Endothelial cell (in vitro differentiated cells): ENCODE measurements around the gene PTPA. TPM values are rescaled to one million over a fixed set of nuclear protein-coding genes. Genes with fewer than 3 reads are reported as not detected.
A peak's percentile ranks its signal among the peaks of the same experiment; 100 is the strongest.

Experiments
- DNase-seq: peaks from one replicate; pipeline ENCODE4 v3.0.0; 2021; ENCODE audit warnings: low spot score
- H3K27ac Mint-ChIP-seq: one replicate; pipeline ENCODE4 v1.8.0; 2021; ENCODE audit warnings: mixed read lengths, inconsistent platforms; ENCODE audit not compliant: unreplicated experiment
- H3K27me3 Mint-ChIP-seq: one replicate; pipeline ENCODE4 v1.8.0; 2021; ENCODE audit warnings: mild to moderate bottlenecking, moderate library complexity, mixed read lengths, inconsistent platforms; ENCODE audit not compliant: unreplicated experiment
- H3K36me3 Mint-ChIP-seq: one replicate; pipeline ENCODE4 v1.8.0; 2021; ENCODE audit warnings: mild to moderate bottlenecking, low read depth, mixed read lengths, inconsistent platforms; ENCODE audit not compliant: unreplicated experiment
- H3K4me1 Mint-ChIP-seq: one replicate; pipeline ENCODE4 v1.8.0; 2021; ENCODE audit warnings: mild to moderate bottlenecking, mixed read lengths, inconsistent platforms; ENCODE audit not compliant: unreplicated experiment
- H3K4me3 Mint-ChIP-seq: one replicate; pipeline ENCODE4 v1.8.0; 2021; ENCODE audit warnings: mild to moderate bottlenecking, mixed read lengths, inconsistent platforms; ENCODE audit not compliant: unreplicated experiment
- H3K9me3 Mint-ChIP-seq: one replicate; pipeline ENCODE4 v1.8.0; 2021; ENCODE audit warnings: mixed read lengths, inconsistent platforms; ENCODE audit not compliant: unreplicated experiment
- CTCF ChIP-seq: fragments of 200-600 bp; sonication (generic); IDR thresholded peaks from one replicate; pipeline ENCODE4 v1.5.0; 2021; ENCODE audit warnings: antibody characterized with exemption; ENCODE audit not compliant: unreplicated experiment
- total RNA-seq: library from RNA; stranded (reverse); fragmentation: NEBNext Ultra II Directional; extraction: Animal tissue kit (Norgen Biotek cat#: 25700); gene quantifications from one replicate; pipeline ENCODE4 v1.2.1, GENCODE V29; 2021; ENCODE audit not compliant: unreplicated experiment

PTPA gene
- total RNA-seq, 1 donor from 2014 or later = 120 TPM

- no peak for DNase-seq
- H3K36me3 Mint-ChIP-seq = peaks cover 3% of the 10 kb centered on the region
- no peak overlapping the region for H3K27ac Mint-ChIP-seq
- H3K4me1 Mint-ChIP-seq = no peaks in the 10 kb centered on the region
- no peak for TF ChIP-seq CTCF
- no peak overlapping the region for H3K4me3 Mint-ChIP-seq
- H3K27me3 Mint-ChIP-seq = peaks cover 5% of the 10 kb centered on the region
- H3K9me3 Mint-ChIP-seq = no peaks in the 10 kb centered on the region
These were observed 10.6 kb upstream of the PTPA start for GRCh38 chr9:129100383-129101169.

GRCh38 chr9:129101279-129101678 is 9.9 kb upstream of the PTPA start:
- Mint-ChIP-seq H3K4me1 (no peaks in the 10 kb centered on the region), H3K4me3 (no peak overlapping the region), H3K9me3 (no peaks in the 10 kb centered on the region)

GRCh38 chr9:129102095-129102525 is 9.1 kb upstream of the PTPA start:
- Mint-ChIP-seq H3K4me3 (no peak overlapping the region), H3K27me3 (peaks cover 5% of the 10 kb centered on the region), H3K4me1 (no peaks in the 10 kb centered on the region), H3K36me3 (peaks cover 3% of the 10 kb centered on the region), H3K27ac (no peak overlapping the region), H3K9me3 (no peaks in the 10 kb centered on the region)
- DNase-seq = no peak
- no peak for TF ChIP-seq CTCF

More at GRCh38 chr9:129101279-129101678, 9.9 kb upstream of the PTPA start:
- TF ChIP-seq CTCF = no peak
- Mint-ChIP-seq H3K27ac (no peak overlapping the region), H3K27me3 (peaks cover 5% of the 10 kb centered on the region), H3K36me3 (peaks cover 3% of the 10 kb centered on the region)
- no peak for DNase-seq

- peak; percentile 39 for TF ChIP-seq CTCF
- Mint-ChIP-seq H3K36me3 (peaks cover 3% of the 10 kb centered on the region), H3K27ac (no peak overlapping the region), H3K4me1 (no peaks in the 10 kb centered on the region), H3K4me3 (no peak overlapping the region), H3K9me3 (no peaks in the 10 kb centered on the region), H3K27me3 (peaks cover 5% of the 10 kb centered on the region)
- peak; percentile 63 for DNase-seq
These were observed 8.2 kb upstream of the PTPA start for GRCh38 chr9:129102791-129103594.

GRCh38 chr9:129103595-129103965 is 7.6 kb upstream of the PTPA start:
- peaks cover under 1% of the 10 kb centered on the region for H3K4me1 Mint-ChIP-seq

More at GRCh38 chr9:129103595-129103965, 7.6 kb upstream of the PTPA start:
- no peak for TF ChIP-seq CTCF
- H3K9me3 Mint-ChIP-seq = no peaks in the 10 kb centered on the region
- H3K27ac Mint-ChIP-seq = no peak overlapping the region
- H3K27me3 Mint-ChIP-seq = peaks cover 6% of the 10 kb centered on the region
- DNase-seq = no peak
- H3K36me3 Mint-ChIP-seq = peaks cover under 1% of the 10 kb centered on the region
- no peak overlapping the region for H3K4me3 Mint-ChIP-seq
